Breast epithelium (tissue), 4 donors: ENCODE results near the gene ATG9B. TPM values are rescaled to one million over a fixed set of nuclear protein-coding genes. Genes with fewer than 3 reads are reported as not detected.

ENCODE experiments used
- DNase-seq, 2 donors: peaks; one replicate each; pipeline ENCODE4 v3.0.0-alpha.2; 2019; ENCODE audit warnings: low spot score in 2 of 2
- H3K27ac ChIP-seq, 2 donors: fragments of 200-600 bp; sonication (generic) in 1 of 2; one replicate each; pipeline ENCODE4 v1.5.1; 2016 to 2019; ENCODE audit warnings: mild to moderate bottlenecking in 1 of 2
- H3K27me3 ChIP-seq, 2 donors: fragments of 200-600 bp; sonication (generic) in 1 of 2; one replicate each; pipeline versions ENCODE4 v1.5.1 to v1.6.0; 2017 to 2019; ENCODE audit warnings: control low read depth in 1 of 2, mild to moderate bottlenecking in 1 of 2
- H3K36me3 ChIP-seq: fragments of 200-600 bp; one replicate; pipeline ENCODE4 v1.5.1; 2019
- H3K4me1 ChIP-seq, 2 donors: fragments of 200-600 bp; sonication (generic); one replicate each; pipeline ENCODE4 v1.5.1; 2016 to 2019; ENCODE audit warnings: control low read depth in 1 of 2
- H3K4me3 ChIP-seq, 3 donors: fragments of 200-600 bp; sonication (generic); 1 replicate in 2 of 3; 2 replicates in 1 of 3; pipeline ENCODE4 v1.5.1; 2016 to 2019; ENCODE audit warnings: mild to moderate bottlenecking in 3 of 3, moderate library complexity in 2 of 3
- H3K9me3 ChIP-seq, 2 donors: fragments of 200-600 bp; sonication (generic) in 1 of 2; one replicate each; pipeline ENCODE4 v1.5.1; 2016 to 2019; ENCODE audit warnings: control low read depth in 1 of 2
- POLR2A ChIP-seq: fragments of 450-650 bp; IDR thresholded peaks from one replicate; pipeline ENCODE4 v1.6.1; 2016; ENCODE audit warnings: antibody characterized with exemption, mild to moderate bottlenecking, moderate library complexity
- POLR2AphosphoS5 ChIP-seq, 3 donors: sonication (generic); formaldehyde crosslinking; IDR thresholded peaks; one replicate each; pipeline ENCODE4 v1.6.1; 2017; ENCODE audit warnings: antibody characterized with exemption in 3 of 3
- intact Hi-C: fragments of 100-400 bp; cut with DNase I; formaldehyde crosslinking; loops from one replicate; pipeline ENCODE4 v1.15.1; 2023; ENCODE audit warnings: low total_unique reads
- total RNA-seq, 3 donors: library from RNA; depleted of rRNA; stranded (reverse); fragments of >200 nt; gene quantifications; one replicate each; pipeline ENCODE4 v1.1.0, GENCODE V29; 2016
- TF ChIP-seq, protein P1 (sequence below), 3 donors: fragments of 450-650 bp; IDR thresholded peaks; one replicate each; pipeline ENCODE4 v1.5.1; 2016 to 2017; ENCODE audit warnings: antibody characterized with exemption in 3 of 3, mild to moderate bottlenecking in 3 of 3, moderate library complexity in 3 of 3

The ATG9B gene
- total RNA-seq, 3 donors from 2014 or later = 0.44 to 2.0 TPM; not detected in 1

- Histone ChIP-seq H3K36me3 (no peaks in the 10 kb centered on the region), H3K9me3 (no peaks in the 10 kb centered on the region), H3K4me1 (peaks cover 8 to 10% of the 10 kb centered on the region in 2 donors), H3K27ac (no peak overlapping the region), H3K4me3 (no peak overlapping the region), H3K27me3 (peaks cover 6 to 37% of the 10 kb centered on the region in 2 donors)
- no peak for TF ChIP-seq POLR2A
- TF ChIP-seq POLR2AphosphoS5 (IDR thresholded peaks at IDR 0.05) = no peak
- TF ChIP-seq, protein P1, sequence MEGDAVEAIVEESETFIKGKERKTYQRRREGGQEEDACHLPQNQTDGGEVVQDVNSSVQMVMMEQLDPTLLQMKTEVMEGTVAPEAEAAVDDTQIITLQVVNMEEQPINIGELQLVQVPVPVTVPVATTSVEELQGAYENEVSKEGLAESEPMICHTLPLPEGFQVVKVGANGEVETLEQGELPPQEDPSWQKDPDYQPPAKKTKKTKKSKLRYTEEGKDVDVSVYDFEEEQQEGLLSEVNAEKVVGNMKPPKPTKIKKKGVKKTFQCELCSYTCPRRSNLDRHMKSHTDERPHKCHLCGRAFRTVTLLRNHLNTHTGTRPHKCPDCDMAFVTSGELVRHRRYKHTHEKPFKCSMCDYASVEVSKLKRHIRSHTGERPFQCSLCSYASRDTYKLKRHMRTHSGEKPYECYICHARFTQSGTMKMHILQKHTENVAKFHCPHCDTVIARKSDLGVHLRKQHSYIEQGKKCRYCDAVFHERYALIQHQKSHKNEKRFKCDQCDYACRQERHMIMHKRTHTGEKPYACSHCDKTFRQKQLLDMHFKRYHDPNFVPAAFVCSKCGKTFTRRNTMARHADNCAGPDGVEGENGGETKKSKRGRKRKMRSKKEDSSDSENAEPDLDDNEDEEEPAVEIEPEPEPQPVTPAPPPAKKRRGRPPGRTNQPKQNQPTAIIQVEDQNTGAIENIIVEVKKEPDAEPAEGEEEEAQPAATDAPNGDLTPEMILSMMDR (IDR thresholded peaks at IDR 0.05) = no peak
- DNase-seq = no peak
- intact Hi-C loops = no loop called here
These were observed 4.1 kb downstream of the ATG9B start for GRCh38 chr7:151020231-151020630.

DNA sequence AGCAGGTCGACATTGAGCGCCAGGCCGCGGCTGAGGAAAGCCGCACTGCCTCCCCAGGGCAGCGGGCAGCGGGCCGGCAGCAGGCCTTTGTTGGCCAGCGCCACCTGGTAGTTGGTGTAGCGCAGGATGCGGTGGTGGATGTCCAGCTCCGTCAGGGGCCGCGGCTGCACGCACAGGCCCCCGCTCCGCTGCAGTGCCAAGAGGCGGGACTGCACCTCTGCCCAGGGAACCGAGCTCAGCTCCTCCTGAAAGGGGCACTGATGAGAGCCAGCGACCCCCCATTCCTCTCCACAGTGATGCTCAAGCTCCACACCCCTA is 5.2 kb downstream of the ATG9B start:
- TF ChIP-seq POLR2A (no peak), POLR2AphosphoS5 (IDR thresholded peaks at IDR 0.05) (no peak)
- TF ChIP-seq, protein P1 (IDR thresholded peaks at IDR 0.05) = no peak
- Histone ChIP-seq H3K4me3 (peak overlapping the region in 2 of 3 donors; percentile 34 to 64), H3K4me1 (peaks cover 8 to 10% of the 10 kb centered on the region in 2 donors), H3K27ac (no peak overlapping the region), H3K36me3 (no peaks in the 10 kb centered on the region), H3K27me3 (peaks cover 6 to 37% of the 10 kb centered on the region in 2 donors), H3K9me3 (no peaks in the 10 kb centered on the region)
- no peak for DNase-seq
- intact Hi-C loops = loop anchor here (10.0 kb wide), 1 partner anchor 96 kb away; no protein-coding TSS in a partner anchor

DNA sequence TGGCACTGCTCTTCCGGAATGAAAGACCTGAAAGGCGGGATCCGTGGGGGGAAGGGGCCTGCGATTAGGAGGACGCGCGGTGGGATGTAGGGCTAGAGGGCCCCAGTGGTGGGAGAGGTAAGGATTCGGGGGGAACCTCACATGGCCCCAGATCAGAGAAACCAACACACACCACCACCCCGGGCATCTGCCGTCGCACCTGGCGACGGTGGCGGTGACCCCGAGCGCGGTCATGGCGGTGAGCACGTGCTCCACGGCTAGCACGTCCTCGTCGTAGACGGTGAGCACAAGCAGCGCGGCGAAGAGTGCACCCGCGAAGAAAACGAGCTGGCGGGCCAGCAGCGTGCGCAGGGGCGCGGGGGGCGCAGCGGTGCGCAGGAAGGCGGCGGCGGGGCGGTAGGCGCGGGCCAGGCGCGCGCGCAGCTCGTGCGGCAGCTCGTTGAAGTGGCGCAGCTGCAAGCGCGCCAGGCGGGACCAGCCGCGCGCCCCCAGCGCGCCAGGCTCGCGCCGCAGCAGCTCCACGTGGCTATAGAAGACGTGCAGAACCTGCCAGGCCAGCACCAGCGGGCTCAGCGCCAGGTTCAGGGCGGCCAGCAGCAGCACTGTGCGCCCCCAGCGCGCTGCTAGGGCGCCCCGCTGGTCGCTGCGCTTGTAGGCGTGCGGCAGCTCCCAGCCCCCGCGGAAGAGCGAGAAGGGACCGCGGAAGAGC is 5.7 kb downstream of the ATG9B start:
- TF ChIP-seq POLR2A = no peak
- intact Hi-C loops = loop anchor here (10.0 kb wide), 1 partner anchor 96 kb away; no protein-coding TSS in a partner anchor
- Histone ChIP-seq H3K9me3 (no peaks in the 10 kb centered on the region), H3K36me3 (no peaks in the 10 kb centered on the region), H3K27me3 (peaks cover 6 to 38% of the 10 kb centered on the region in 2 donors), H3K4me1 (peaks cover 8 to 10% of the 10 kb centered on the region in 2 donors), H3K27ac (no peak overlapping the region), H3K4me3 (peak overlapping the region in 2 of 3 donors; percentile 34 to 64)
- no peak for DNase-seq

- DNase-seq = peak; percentile 30 to 73
- intact Hi-C loops = loop anchor here (10.0 kb wide), 1 partner anchor 97 kb away; no protein-coding TSS in a partner anchor
- H3K27me3 ChIP-seq = peaks cover 9 to 44% of the 10 kb centered on the region in 2 donors
These were observed 6.3 kb downstream of the ATG9B start for GRCh38 chr7:151017953-151018420.

DNA sequence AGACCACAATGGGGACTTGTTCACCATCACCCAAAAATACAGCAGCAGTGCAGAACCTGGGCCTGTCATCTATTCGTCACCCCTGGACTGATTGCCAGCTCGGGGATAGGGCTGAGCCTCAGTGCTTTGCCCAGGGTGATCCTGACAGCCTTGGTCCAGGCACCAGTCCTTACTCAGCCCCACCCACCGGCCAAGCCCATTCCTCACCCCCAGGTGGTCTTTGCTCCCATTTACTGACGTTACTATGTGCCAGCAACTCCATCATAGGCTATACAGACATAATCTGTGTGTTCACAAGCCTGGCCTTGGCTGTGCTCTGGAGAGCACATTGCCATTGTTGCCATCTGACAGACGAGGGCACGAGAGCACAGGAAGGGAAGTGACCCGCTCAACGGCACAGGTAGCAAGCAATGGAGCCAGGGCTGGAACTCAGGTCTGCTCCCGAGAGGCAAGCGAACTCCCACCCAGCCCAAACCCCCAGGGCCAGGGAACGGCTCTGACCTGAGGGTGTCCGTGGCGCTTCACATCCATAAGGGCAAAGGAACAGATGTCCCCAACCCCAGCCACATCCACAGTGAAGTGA is 6.8 kb downstream of the ATG9B start:
- TF ChIP-seq POLR2A = no peak
- TF ChIP-seq, protein P1 (IDR thresholded peaks at IDR 0.05) = no peak
- no peak for TF ChIP-seq POLR2AphosphoS5 (IDR thresholded peaks at IDR 0.05)
- peaks cover 8 to 10% of the 10 kb centered on the region in 2 donors for H3K4me1 ChIP-seq
- H3K27me3 ChIP-seq = peaks cover 9 to 49% of the 10 kb centered on the region in 2 donors
- intact Hi-C loops = loop anchor here (10.0 kb wide), 1 partner anchor 97 kb away; no protein-coding TSS in a partner anchor
- H3K27ac ChIP-seq = no peak overlapping the region
- H3K9me3 ChIP-seq = no peaks in the 10 kb centered on the region
- H3K4me3 ChIP-seq = peak overlapping the region in 1 of 3 donors; percentile 64
- DNase-seq = no peak
- no peaks in the 10 kb centered on the region for H3K36me3 ChIP-seq

More at GRCh38 chr7:151017953-151018420, 6.3 kb downstream of the ATG9B start:
- Histone ChIP-seq H3K4me3 (peak overlapping the region in 2 of 3 donors; percentile 34 to 64), H3K4me1 (peaks cover 8 to 10% of the 10 kb centered on the region in 2 donors), H3K36me3 (no peaks in the 10 kb centered on the region), H3K27ac (no peak overlapping the region), H3K9me3 (no peaks in the 10 kb centered on the region)
- TF ChIP-seq POLR2A = no peak
- TF ChIP-seq, protein P1 (IDR thresholded peaks at IDR 0.05) = peak; percentile 73 to 81 (median 76)
- TF ChIP-seq POLR2AphosphoS5 (IDR thresholded peaks at IDR 0.05) = no peak
